ENCODE measurements around the gene AFF1.

AFF1 gene

GRCh38 chr4:86948276-86948675 is 13.5 kb downstream of the AFF1 start:
- peak overlapping the region; percentile 49; the same call in 1 of the 2 replicates for H3K27ac ChIP-seq (ENCODE audit: low read length)
- no peaks in the 10 kb centered on the region for H3K9me3 ChIP-seq (replicated peaks; ENCODE audit: insufficient read depth, low read length)
- no peak for DNase-seq
- peaks cover 32% of the 10 kb centered on the region for H3K4me1 ChIP-seq (ENCODE audit: low read length)
- H3K79me2 ChIP-seq (ENCODE audit: low read length), result peaks cover 88% of the 10 kb centered on the region
- no peak for TF ChIP-seq EZH2 (optimal IDR thresholded peaks at IDR 0.05; ENCODE audit: low read depth, low read length)
- no peaks in the 10 kb centered on the region for H4K20me1 ChIP-seq (ENCODE audit: insufficient read depth, low read length)
- no peak overlapping the region for H3K4me3 ChIP-seq (ENCODE audit: low read length)
- H3K9ac ChIP-seq (ENCODE audit: low read length), result no peak overlapping the region
- no peak overlapping the region for H2AFZ ChIP-seq (ENCODE audit: low read length)
- no peaks in the 10 kb centered on the region for H3K27me3 ChIP-seq (replicated peaks; ENCODE audit: insufficient read depth, low read length)
- H3K36me3 ChIP-seq (replicated peaks; ENCODE audit: insufficient read depth, low read length), result no peaks in the 10 kb centered on the region
- H3K4me2 ChIP-seq (ENCODE audit: low read depth, low read length), result peak overlapping the region; percentile 44
- H3F3A ChIP-seq (ENCODE audit: insufficient read depth, low read length), result peaks cover 21% of the 10 kb centered on the region
- H3K9me2 ChIP-seq (replicated peaks; ENCODE audit: insufficient read depth, low read length), result no peaks in the 10 kb centered on the region

GRCh38 chr4:86950831-86951525 is 16.2 kb downstream of the AFF1 start:
- H3K27me3 ChIP-seq (replicated peaks; ENCODE audit: insufficient read depth, low read length), result no peaks in the 10 kb centered on the region
- no peaks in the 10 kb centered on the region for H3K9me3 ChIP-seq (replicated peaks; ENCODE audit: insufficient read depth, low read length)
- DNase-seq, result no peak
- H3K36me3 ChIP-seq (replicated peaks; ENCODE audit: insufficient read depth, low read length), result no peaks in the 10 kb centered on the region
- no peaks in the 10 kb centered on the region for H3K9me2 ChIP-seq (replicated peaks; ENCODE audit: insufficient read depth, low read length)
- H2AFZ ChIP-seq (ENCODE audit: low read length), result no peak overlapping the region
- no peak for TF ChIP-seq EZH2phosphoT487 (IDR thresholded peaks at IDR 0.05; ENCODE audit: low read length)
- no peak for TF ChIP-seq EZH2 (optimal IDR thresholded peaks at IDR 0.05; ENCODE audit: low read depth, low read length)
- TF ChIP-seq CTCF (IDR thresholded peaks at IDR 0.05; ENCODE audit: low read length), result no peak
- no peak overlapping the region for H3K4me2 ChIP-seq (ENCODE audit: low read depth, low read length)
- no peak overlapping the region for H3K4me3 ChIP-seq (ENCODE audit: low read length)
- H3K4me1 ChIP-seq (ENCODE audit: low read length), result peaks cover 31% of the 10 kb centered on the region
- no peaks in the 10 kb centered on the region for H4K20me1 ChIP-seq (ENCODE audit: insufficient read depth, low read length)
- no peak overlapping the region for H3K27ac ChIP-seq (ENCODE audit: low read length)
- H3K79me2 ChIP-seq (ENCODE audit: low read length), result peaks cover 87% of the 10 kb centered on the region
- peaks cover 21% of the 10 kb centered on the region for H3F3A ChIP-seq (ENCODE audit: insufficient read depth, low read length)
- no peak overlapping the region for H3K9ac ChIP-seq (ENCODE audit: low read length)

- Histone ChIP-seq H4K20me1 (ENCODE audit: insufficient read depth, low read length) (no peaks in the 10 kb centered on the region), H3K9me3 (replicated peaks; ENCODE audit: insufficient read depth, low read length) (no peaks in the 10 kb centered on the region), H3K9ac (ENCODE audit: low read length) (no peak overlapping the region), H3K27me3 (replicated peaks; ENCODE audit: insufficient read depth, low read length) (no peaks in the 10 kb centered on the region), H3K4me1 (ENCODE audit: low read length) (peaks cover 48% of the 10 kb centered on the region), H3F3A (ENCODE audit: insufficient read depth, low read length) (peaks cover 30% of the 10 kb centered on the region), H3K4me3 (ENCODE audit: low read length) (no peak overlapping the region), H3K27ac (ENCODE audit: low read length) (peak overlapping the region; percentile 62; the same call in 1 of the 2 replicates), H3K36me3 (replicated peaks; ENCODE audit: insufficient read depth, low read length) (no peaks in the 10 kb centered on the region; the same call in 1 of the 2 replicates), H3K9me2 (replicated peaks; ENCODE audit: insufficient read depth, low read length) (no peaks in the 10 kb centered on the region), H3K4me2 (ENCODE audit: low read depth, low read length) (peak overlapping the region; percentile 38), H3K79me2 (ENCODE audit: low read length) (peaks cover 92% of the 10 kb centered on the region), H2AFZ (ENCODE audit: low read length) (no peak overlapping the region)
- TF ChIP-seq EZH2 (optimal IDR thresholded peaks at IDR 0.05; ENCODE audit: low read depth, low read length) (no peak), EZH2phosphoT487 (IDR thresholded peaks at IDR 0.05; ENCODE audit: low read length) (no peak), CTCF (IDR thresholded peaks at IDR 0.05; ENCODE audit: low read length) (no peak)
- no peak for DNase-seq
Observed at GRCh38 chr4:86955888-86956451, 21.2 kb downstream of the AFF1 start.

GRCh38 chr4:86957215-86957614 is 22.4 kb downstream of the AFF1 start:
- H3K79me2 ChIP-seq (ENCODE audit: low read length), result peaks cover 85% of the 10 kb centered on the region
- no peak for TF ChIP-seq CTCF (IDR thresholded peaks at IDR 0.05; ENCODE audit: low read length)
- no peaks in the 10 kb centered on the region for H4K20me1 ChIP-seq (ENCODE audit: insufficient read depth, low read length)
- no peaks in the 10 kb centered on the region for H3K27me3 ChIP-seq (replicated peaks; ENCODE audit: insufficient read depth, low read length)
- no peak overlapping the region for H2AFZ ChIP-seq (ENCODE audit: low read length)
- H3K9me3 ChIP-seq (replicated peaks; ENCODE audit: insufficient read depth, low read length), result no peaks in the 10 kb centered on the region
- no peak overlapping the region for H3K4me3 ChIP-seq (ENCODE audit: low read length)
- peak overlapping the region; percentile 38; the same call in 1 of the 2 replicates for H3K4me2 ChIP-seq (ENCODE audit: low read depth, low read length)
- DNase-seq, result no peak
- peaks cover 53% of the 10 kb centered on the region for H3K4me1 ChIP-seq (ENCODE audit: low read length)
- H3K36me3 ChIP-seq (replicated peaks; ENCODE audit: insufficient read depth, low read length), result no peaks in the 10 kb centered on the region; the same call in 1 of the 2 replicates
- H3K9ac ChIP-seq (ENCODE audit: low read length), result no peak overlapping the region; the same call in 1 of the 2 replicates
- peaks cover 42% of the 10 kb centered on the region for H3F3A ChIP-seq (ENCODE audit: insufficient read depth, low read length)
- H3K27ac ChIP-seq (ENCODE audit: low read length), result peak overlapping the region; percentile 62; the same call in 1 of the 2 replicates
- H3K9me2 ChIP-seq (replicated peaks; ENCODE audit: insufficient read depth, low read length), result no peaks in the 10 kb centered on the region
